Testis (tissue), 3 donors: ENCODE results near the gene MARCHF9. TPM values are rescaled to one million over a fixed set of nuclear protein-coding genes. Genes with fewer than 3 reads are reported as not detected.

ENCODE experiments used
- DNase-seq: peaks from one replicate; pipeline ENCODE4 v3.0.0-alpha.2; 2019
- H3K27ac ChIP-seq, 2 donors: fragments of 200-600 bp; sonication (generic); one replicate each; pipeline ENCODE4 v1.5.1; 2019
- H3K27me3 ChIP-seq: fragments of 200-600 bp; sonication (generic); one replicate; pipeline ENCODE4 v1.5.1; 2019
- H3K36me3 ChIP-seq: fragments of 200-600 bp; sonication (generic); one replicate; pipeline ENCODE4 v1.5.1; 2017; ENCODE audit warnings: low read depth; ENCODE audit errors: missing control alignments
- H3K4me1 ChIP-seq: fragments of 200-600 bp; sonication (generic); one replicate; pipeline ENCODE4 v1.5.1; 2019
- H3K4me3 ChIP-seq, 2 donors: fragments of 200-600 bp; sonication (generic); one replicate each; pipeline ENCODE4 v1.5.1; 2017 to 2019
- H3K9me3 ChIP-seq: fragments of 200-600 bp; sonication (generic); one replicate; pipeline ENCODE4 v1.5.1; 2017
- POLR2A ChIP-seq: fragments of 450-650 bp; IDR thresholded peaks from one replicate; pipeline ENCODE4 v1.6.1; 2017; ENCODE audit warnings: antibody characterized with exemption, mild to moderate bottlenecking, moderate library complexity
- WGBS, 2 donors: methylation state at CpG; one replicate each; pipeline ENCODE4 v1.1.5; 2018; 5-methylcytosine and 5-hydroxymethylcytosine counted together
- intact Hi-C: fragments of 100-400 bp; cut with DNase I; formaldehyde crosslinking; loops from one replicate; pipeline ENCODE4 v1.15.1; 2023; ENCODE audit warnings: low total_unique reads
- polyA plus RNA-seq: library from polyadenylated mRNA; stranded (reverse); fragments of 350-450 nt; fragmentation: Illumina TruSeq; extraction: RNeasy Lipid Tissue Mini Kit (QIAGEN cat#74804); gene quantifications from one replicate; pipeline ENCODE4 v1.2.3, GENCODE V29; 2014; ENCODE audit warnings: low read depth, low replicate concordance; ENCODE audit not compliant: insufficient read depth
- total RNA-seq, 2 donors: library from RNA; depleted of rRNA; stranded (reverse); fragments of >200 nt; gene quantifications; one replicate each; pipeline ENCODE4 v1.2.3, GENCODE V29; 2016
- TF ChIP-seq, protein P1 (sequence below), 3 experiments: fragments of 450-650 bp in 2 of 3; fragments of 200-600 bp in 1 of 3; sonication (generic) in 1 of 3; IDR thresholded peaks; one replicate each; pipeline ENCODE4 v1.5.1; 2016 to 2019; ENCODE audit warnings: antibody characterized with exemption in 3 of 3, mild to moderate bottlenecking in 2 of 3, moderate library complexity in 1 of 3

MARCHF9 gene
- total and polyA plus RNA-seq, 3 donors from 2014 or later: 8.4 to 15.1 (median 9.2) TPM

DNA sequence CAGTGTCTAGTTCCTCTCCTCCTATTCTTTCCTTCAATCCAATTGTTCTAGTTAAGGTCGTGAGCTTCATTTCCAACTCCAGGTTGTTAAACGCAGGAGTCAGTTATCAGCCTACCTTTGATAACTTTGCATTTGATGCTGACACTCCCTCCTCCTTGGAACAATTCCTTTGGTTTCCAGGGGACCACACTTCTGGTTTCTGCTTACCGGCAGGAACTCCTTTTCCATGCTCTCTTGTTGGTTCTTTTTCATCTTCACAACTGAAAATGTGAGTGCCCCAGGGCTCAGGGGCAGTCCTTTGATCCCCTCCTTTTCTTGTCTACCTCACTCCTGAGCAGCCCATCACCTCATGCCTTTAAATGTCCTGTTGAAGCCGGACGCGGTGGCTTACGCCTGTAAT, 22.5 kb downstream of the MARCHF9 start:
- Histone ChIP-seq H3K27ac (no peak overlapping the region), H3K36me3 (no peaks in the 10 kb centered on the region)
- intact Hi-C loops: no loop called here

GRCh38 chr12:57777911-57778310, 23.0 kb downstream of the MARCHF9 start:
- Histone ChIP-seq H3K27me3 (no peaks in the 10 kb centered on the region), H3K36me3 (no peaks in the 10 kb centered on the region), H3K27ac (no peak overlapping the region), H3K4me1 (no peaks in the 10 kb centered on the region), H3K4me3 (no peak overlapping the region), H3K9me3 (no peaks in the 10 kb centered on the region)
- DNase-seq: no peak
- TF ChIP-seq POLR2A: no peak
- TF ChIP-seq, protein P1, sequence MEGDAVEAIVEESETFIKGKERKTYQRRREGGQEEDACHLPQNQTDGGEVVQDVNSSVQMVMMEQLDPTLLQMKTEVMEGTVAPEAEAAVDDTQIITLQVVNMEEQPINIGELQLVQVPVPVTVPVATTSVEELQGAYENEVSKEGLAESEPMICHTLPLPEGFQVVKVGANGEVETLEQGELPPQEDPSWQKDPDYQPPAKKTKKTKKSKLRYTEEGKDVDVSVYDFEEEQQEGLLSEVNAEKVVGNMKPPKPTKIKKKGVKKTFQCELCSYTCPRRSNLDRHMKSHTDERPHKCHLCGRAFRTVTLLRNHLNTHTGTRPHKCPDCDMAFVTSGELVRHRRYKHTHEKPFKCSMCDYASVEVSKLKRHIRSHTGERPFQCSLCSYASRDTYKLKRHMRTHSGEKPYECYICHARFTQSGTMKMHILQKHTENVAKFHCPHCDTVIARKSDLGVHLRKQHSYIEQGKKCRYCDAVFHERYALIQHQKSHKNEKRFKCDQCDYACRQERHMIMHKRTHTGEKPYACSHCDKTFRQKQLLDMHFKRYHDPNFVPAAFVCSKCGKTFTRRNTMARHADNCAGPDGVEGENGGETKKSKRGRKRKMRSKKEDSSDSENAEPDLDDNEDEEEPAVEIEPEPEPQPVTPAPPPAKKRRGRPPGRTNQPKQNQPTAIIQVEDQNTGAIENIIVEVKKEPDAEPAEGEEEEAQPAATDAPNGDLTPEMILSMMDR (IDR thresholded peaks at IDR 0.05): no peak
- WGBS, 2 donors: 94 to 95% methylated on average over 7 of the region's 7 CpGs
- intact Hi-C loops: no loop called here

More for the DNA sequence above, 22.5 kb downstream of the MARCHF9 start:
- no peaks in the 10 kb centered on the region for H3K9me3 ChIP-seq
- WGBS, 2 donors: 90 to 91% methylated on average over 7 of the region's 7 CpGs
- no peaks in the 10 kb centered on the region for H3K27me3 ChIP-seq
- TF ChIP-seq POLR2A: no peak
- TF ChIP-seq, protein P1 (IDR thresholded peaks at IDR 0.05): no peak
- no peak overlapping the region for H3K4me3 ChIP-seq
- DNase-seq: no peak
- H3K4me1 ChIP-seq: no peaks in the 10 kb centered on the region

- 33 to 52% methylated on average over 1 of the region's 1 CpG for WGBS, 2 donors
Observed at GRCh38 chr12:57779736-57780135, 24.8 kb downstream of the MARCHF9 start.

DNA sequence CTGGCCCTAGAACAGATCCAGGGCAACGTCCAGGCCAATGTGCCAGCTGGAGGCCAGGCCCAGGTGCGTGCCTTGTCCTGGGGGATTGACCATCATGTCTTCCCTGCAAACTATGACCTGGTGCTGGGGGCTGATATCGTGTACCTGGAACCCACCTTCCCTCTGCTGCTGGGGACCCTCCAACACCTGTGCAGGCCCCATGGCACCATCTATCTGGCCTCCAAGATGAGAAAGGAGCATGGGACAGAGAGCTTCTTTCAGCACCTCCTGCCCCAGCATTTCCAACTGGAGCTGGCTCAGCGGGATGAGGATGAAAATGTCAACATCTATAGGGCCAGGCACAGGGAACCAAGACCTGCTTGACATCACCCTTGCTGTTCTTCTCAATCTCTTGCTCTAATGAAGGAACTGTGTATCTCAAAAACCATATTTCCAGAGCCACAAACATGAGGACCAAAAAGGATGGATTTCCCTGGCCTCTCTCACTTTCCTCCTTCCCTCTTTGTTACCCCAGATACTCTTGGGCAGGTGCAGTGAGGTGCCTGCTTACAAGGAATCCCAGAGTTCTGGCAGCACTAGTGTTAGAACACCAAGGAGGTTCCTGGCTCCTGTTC, 25.5 kb downstream of the MARCHF9 start:
- no peak overlapping the region for H3K27ac ChIP-seq
- 60 to 85% methylated on average over 3 to 4 of the region's 4 CpGs for WGBS, 2 donors
- no peak for TF ChIP-seq POLR2A
- TF ChIP-seq, protein P1 (IDR thresholded peaks at IDR 0.05): no peak
- DNase-seq: no peak
- H3K36me3 ChIP-seq: no peaks in the 10 kb centered on the region
- intact Hi-C loops: no loop called here
- H3K4me1 ChIP-seq: peaks cover 10% of the 10 kb centered on the region
- no peaks in the 10 kb centered on the region for H3K9me3 ChIP-seq
- H3K27me3 ChIP-seq: no peaks in the 10 kb centered on the region
- no peak overlapping the region for H3K4me3 ChIP-seq

More at GRCh38 chr12:57779736-57780135, 24.8 kb downstream of the MARCHF9 start:
- TF ChIP-seq, protein P1 (IDR thresholded peaks at IDR 0.05): no peak
- no peak for TF ChIP-seq POLR2A
- Histone ChIP-seq H3K36me3 (no peaks in the 10 kb centered on the region), H3K9me3 (no peaks in the 10 kb centered on the region), H3K4me3 (no peak overlapping the region), H3K27me3 (no peaks in the 10 kb centered on the region), H3K27ac (no peak overlapping the region), H3K4me1 (peaks cover 10% of the 10 kb centered on the region)
- no peak for DNase-seq
- intact Hi-C loops: no loop called here

GRCh38 chr12:57781244-57781643, 26.3 kb downstream of the MARCHF9 start:
- Histone ChIP-seq H3K36me3 (no peaks in the 10 kb centered on the region), H3K27ac (no peak overlapping the region), H3K27me3 (no peaks in the 10 kb centered on the region), H3K9me3 (no peaks in the 10 kb centered on the region), H3K4me1 (peaks cover 10% of the 10 kb centered on the region), H3K4me3 (no peak overlapping the region)
- no peak for TF ChIP-seq POLR2A
- TF ChIP-seq, protein P1 (IDR thresholded peaks at IDR 0.05): no peak
- DNase-seq: no peak
- intact Hi-C loops: no loop called here
- WGBS, 2 donors: 92 to 97% methylated on average over 3 of the region's 3 CpGs
